GM21576 (cell line): ENCODE results near the gene CERS2.

ENCODE experiments used
- ATAC-seq: cut with Tn5 transposase; IDR thresholded peaks from one replicate; pipeline ENCODE4 v1.9.1; 2021; ENCODE audit warnings: mild to moderate bottlenecking, moderate library complexity; ENCODE audit not compliant: unreplicated experiment

CERS2 gene

DNA sequence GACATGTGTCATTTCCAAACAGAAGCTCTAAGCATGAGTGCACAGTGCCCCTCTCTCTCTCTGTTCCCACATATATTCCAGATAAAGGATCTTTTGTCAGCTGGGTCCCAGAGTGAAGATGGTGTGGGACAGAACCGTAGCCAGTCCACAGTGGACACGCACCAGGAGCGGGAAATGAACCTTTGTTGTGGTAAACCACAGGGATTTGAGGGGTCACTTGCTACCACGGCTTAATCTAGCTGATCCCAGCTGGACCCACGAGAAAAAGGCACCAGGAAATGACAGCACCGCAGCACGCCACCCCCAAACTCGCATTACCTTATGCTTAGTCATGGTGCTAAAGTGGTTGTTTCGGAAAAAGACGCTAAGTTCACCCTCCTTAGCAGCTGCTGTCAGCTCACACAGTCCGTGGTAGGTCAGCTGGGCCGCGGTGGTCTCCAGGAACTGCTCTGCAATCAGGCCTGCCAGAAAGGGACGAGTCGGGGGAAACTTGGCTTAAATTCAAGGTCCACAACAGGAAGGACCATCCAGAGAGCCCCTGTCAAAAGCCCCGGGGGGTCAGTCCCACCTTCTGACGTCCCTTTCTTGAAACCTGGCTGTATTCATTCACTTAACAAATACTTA, 24.5 kb upstream of the CERS2 start:
- ATAC-seq, result no peak

DNA sequence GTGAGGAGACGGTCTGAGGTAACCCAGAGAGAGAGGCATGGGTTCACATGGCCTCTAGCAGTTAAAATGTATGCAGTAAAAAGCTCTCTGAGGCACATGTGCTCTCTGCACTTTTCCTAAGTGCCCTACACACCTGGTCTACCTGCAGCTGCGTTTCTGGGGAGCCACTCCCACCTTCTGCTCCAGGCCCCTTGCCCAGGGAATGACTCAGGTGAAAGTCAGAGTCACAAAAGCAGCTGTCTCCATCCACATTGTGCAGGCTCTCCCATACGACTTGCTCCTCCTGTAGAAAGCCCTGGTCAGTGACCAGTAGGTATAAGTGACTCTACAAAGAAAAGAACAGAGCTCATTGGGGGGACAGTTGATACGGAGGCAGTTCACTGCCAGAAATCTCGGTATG, 23.3 kb upstream of the CERS2 start:
- ATAC-seq, result no peak

DNA sequence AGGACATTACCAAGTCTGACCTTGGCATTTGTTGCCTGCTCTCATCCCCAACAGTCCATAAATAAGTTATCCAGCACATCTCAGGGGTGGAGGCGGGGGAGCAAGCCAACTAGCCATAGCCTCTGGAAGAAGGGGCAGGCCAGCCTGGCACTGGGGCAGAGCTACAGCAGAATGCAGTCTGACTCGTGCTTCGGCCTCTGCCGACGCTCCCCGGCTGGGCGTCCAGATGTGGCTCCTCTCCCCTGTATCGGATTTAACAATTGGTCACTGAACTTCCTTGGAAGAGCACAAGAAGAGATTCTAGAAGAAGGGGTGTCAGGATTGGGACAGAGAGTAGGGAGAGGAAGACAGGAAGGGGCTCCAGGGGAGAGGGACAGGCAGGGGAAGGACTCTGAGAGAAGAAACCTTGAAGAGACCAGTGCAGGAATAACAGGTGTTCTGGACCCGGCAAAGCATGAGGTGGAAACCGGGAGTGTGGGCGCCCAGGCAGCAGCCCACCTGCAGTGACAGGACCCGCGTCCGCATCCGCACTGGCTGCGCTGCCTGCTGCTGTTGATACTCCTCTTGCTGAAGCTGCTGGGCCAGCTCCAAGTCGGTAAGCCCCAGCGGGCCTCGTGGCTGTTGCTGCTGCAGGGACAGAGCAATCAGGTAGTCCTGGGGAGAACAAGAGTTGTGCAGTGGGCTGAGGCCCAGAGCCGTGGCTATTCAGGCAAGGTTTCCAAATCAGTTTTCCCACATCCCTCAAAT, 22.7 kb upstream of the CERS2 start:
- ATAC-seq, result no peak

DNA sequence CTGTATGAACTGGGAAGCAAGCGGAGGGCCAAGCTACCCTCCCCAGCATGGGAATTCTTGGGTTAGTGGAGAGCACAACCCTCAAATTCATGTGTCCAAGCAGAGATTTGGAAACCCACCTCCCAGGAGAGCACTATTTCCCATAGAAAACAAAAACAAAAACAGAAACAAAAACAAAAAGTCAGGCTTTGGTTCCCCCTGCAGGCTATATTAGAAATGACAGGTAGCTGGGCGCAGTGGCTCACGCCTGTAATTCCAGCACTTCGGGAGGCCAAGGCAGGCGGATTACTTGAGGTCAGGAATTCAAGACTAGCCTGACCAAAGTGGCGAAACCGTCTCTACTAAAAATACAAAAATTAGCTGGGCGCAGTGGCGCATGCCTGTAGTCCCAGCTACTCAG, 21.3 kb upstream of the CERS2 start:
- no peak for ATAC-seq

- no peak for ATAC-seq
These were observed 20.8 kb upstream of the CERS2 start for GRCh38 chr1:150995460-150995859.

DNA sequence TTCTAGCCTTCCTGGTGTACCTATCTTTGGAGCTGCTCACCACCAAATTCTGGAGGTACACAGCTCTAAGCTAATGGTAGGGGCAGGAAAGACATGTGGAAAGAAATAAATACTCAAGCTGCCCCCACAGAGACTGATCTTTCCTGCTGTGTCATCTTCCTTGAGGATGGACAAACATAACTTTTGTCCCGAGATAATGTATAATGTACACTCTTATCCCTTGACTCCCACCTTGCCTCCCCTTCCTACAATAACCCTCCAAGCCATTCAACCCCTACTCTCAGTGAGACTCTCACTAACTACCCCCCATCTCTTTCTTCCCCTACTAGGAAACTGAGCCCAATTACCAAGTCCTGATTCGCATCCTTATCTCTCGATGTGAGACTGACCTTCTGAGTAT, 19.6 kb upstream of the CERS2 start:
- no peak for ATAC-seq

DNA sequence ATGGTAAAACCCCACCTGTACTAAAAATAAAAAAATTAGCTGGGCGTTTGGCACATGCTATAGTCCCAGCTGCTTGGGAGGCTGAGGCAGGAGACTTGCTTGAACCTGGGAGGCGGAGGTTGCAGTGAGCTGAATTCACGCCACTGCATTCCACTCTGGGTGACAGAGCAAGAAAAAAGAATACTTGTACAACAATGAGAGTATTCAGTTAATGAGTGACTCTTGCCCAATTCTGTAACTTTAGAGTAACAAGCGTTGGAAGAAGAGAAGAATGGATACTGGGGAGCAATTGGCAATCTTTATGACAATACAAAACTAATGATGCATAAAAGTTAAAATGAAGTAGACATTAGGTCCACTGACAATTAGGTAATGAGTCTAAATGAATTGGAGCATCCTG, 18.0 kb upstream of the CERS2 start:
- no peak for ATAC-seq

- ATAC-seq, result no peak
These were observed 13.3 kb upstream of the CERS2 start for GRCh38 chr1:150987924-150988323.

- no peak for ATAC-seq
These were observed 10.7 kb upstream of the CERS2 start for GRCh38 chr1:150985179-150985825.

DNA sequence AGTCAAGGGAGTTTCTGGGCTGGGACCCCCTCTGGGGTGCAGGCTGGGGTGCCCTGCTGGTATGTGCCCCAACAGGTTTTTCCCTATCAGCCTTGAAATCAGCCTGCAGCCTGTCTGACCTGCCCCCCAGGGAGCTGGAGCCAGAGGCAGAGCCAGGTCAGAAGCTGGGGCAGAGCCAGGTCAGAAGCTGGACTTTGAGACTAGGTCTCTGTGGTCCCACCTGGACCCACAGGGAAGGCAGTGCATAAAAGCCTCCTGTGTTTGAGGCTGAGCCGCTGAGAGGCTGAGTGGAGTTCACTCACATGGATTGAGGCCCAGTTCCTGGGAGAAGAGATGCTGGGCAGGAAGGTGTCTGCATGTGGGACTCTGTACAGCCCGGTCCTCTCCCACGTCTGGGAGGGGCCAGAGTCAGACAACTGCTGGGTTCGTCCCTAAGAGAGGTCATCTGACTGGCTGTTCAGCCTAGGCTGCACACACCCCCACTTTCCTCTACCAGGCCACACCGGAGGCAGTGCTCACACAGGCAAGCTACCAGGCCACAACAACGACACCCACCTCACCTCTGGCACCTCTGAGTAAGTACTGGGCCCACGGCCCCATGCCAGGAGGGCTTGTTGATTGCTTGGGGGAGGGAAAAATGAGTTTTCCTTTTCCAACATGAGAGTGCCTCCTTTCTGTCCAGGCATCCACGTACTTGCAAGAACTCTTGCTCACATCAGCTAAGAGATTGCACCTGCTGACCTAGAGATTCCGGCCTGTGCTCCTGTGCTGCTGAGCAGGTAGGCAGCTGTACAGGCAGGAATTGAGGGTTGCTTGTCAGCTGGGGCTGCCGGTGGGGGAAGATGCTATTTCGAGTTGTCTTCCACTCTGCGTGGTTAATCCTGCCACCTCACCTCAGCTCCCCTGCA, 7.4 kb upstream of the CERS2 start, which contains the start of gene ANXA9:
Gene ANXA9, plus strand, starts transcription at position 488 of the 908 bp plus-strand sequence. CDS start 814 bp downstream, outside the sequence.
- ATAC-seq, result no peak

DNA sequence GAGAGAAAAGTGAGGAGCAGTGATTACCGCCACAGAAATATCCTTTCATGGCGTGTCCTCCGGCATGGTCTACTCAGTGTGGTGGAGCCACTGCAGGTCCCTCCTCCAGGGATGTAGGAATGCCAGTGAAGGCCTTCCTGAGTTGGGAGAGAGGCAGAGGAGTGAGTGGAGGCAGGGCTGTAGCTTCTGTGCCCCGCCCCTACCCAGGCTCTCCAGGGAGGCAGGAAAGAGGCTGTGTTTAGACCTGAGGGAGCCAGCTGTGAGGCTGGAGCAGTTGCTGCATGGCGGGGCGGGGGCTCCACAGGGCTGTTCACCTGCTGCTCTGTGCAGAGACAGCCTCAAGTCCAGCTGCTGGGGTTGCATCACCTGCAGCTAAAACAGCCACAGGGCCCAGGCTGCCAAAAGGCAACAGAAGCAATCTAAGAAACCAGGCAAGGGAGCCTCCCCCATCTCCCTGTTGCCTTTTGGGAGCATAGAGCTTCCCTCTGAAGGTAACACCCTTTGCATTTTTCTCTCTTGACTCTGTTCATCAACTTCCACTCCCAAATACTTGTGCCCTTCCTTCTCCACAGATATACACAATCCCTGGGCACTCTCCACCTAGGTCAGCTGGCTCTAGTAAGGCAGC, 6.7 kb upstream of the CERS2 start:
- no peak for ATAC-seq

DNA sequence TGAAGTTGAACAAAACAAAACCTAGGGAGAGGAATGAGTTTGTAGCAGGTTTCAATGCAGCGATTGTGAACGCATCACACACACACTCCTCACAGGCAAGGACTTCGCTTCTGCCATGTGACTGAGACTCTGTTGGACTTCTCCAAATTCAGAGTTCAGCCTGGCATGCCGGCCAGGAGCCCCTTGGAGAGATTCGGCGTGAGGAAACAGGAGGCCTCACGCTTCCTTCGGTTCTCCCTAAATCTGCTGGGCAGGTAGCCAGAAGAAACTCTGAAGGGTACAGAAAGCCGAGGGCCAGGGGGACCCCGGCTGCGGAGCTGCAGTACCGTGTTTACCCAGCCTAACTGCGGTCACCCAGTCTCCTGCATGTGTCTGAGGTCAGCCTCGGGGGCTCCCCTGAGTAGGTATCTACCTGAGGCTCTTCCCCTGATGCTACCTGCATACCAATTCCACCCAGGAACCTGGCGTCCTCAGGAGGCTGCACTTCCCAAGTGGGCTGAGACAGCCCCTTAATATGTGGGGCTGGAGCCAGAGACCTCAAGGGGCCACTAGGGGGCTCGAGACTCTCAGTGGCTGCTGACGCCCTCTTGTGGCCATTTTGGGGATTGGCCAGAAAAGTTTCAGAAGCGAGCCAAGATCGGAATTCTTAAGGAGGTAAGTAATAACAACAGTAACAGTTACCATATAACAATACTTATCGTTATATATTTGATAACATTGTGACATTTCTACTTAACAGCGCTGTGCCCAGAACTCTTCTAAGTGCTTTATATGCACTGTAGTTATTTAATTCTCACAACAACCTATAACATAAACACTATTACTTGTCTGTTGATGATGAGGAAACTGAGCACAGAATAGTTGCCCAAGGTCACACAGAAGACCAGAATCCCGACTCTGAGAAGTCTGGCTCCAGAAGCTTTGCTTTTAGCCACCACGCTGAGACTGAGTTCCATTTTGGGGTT, 4.7 kb upstream of the CERS2 start:
- ATAC-seq, result peak; percentile 50

- no peak for ATAC-seq
These were observed 2.5 kb upstream of the CERS2 start for GRCh38 chr1:150976879-150977694.

DNA sequence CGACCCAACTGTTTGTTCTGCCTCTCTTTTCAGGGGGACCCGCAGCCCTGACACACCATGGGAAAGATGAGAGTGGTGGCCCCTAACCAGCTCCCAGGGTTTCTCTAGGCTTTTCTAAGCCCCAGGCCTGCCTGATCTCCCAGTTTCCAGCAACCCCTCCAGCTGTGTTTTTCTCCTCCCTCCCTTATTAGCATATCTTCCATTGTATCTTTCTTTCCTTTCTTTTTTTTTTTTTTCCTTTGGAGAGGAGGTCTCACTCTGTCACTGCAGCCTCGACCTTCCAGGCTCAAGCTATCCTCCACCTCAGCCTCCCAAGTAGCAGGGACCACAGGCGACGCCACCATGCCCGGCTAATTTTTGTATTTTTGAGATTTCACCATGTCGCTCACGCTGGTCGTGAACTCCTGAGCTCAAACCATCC, 1.8 kb upstream of the CERS2 start:
- no peak for ATAC-seq

DNA sequence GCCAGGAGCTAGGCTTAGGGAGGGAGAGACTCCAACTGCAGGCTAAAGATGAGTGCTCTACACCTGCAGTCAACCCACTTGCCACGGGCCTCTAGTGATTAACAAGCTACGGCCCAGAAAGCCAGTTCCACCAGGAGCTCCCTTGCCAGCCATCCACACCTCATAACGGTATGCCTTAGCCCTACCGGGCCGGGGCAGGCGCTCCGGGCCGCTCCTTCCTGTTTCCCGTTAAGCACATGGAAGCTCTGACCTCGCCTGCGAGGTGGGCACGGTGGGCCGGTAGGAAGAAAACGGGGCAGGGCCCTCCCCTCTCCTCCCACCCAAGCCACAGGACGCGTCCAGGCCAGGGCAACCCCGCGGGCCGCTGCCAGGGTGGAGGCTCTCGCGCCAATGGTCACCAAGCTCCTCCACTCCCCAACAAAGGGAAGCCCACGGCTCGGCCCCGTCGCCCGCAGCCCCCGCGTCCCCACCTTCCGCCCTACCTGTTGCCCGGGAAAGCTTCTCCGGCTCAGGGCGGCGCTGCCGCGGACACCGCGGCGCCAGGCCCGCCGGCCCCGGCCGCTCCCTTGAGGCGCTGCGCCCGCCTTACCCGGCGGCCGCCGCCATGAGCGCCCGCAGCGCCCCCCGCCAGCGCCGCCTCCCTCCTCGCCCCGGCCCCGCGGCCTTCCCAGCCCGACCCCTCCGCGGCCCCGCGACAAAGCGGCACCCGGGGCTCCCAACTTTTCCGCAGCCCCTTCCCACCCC, 627 bp downstream of the CERS2 start:
- peak; percentile 34 for ATAC-seq

DNA sequence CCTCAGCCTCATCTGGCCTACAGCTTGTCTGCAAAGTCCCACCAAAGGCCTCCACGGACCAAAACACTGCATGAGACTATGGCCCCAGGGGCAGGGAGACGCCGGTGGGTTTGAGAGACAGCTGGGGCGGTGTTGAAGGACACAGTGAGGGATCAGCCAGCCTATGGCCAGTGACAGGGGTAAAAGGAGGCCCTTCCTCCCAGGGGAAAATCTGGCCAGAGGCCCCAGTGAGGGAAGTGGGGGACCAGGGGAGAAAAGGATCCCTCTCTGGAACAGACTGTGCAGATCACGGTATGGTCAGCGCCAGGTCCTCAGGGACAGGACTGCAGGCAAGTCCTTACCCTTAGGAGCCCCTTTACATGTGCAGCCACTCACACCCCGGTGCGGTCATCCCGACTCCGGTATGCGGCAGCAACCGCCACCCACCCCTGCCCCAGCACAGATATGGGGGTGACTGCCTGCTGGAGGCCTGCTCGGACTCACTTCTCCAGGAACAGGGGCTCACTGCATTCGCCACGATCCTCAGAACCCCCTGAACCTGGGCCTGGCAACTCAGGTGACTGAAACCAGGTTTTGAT, 1.3 kb downstream of the CERS2 start:
- ATAC-seq, result no peak

DNA sequence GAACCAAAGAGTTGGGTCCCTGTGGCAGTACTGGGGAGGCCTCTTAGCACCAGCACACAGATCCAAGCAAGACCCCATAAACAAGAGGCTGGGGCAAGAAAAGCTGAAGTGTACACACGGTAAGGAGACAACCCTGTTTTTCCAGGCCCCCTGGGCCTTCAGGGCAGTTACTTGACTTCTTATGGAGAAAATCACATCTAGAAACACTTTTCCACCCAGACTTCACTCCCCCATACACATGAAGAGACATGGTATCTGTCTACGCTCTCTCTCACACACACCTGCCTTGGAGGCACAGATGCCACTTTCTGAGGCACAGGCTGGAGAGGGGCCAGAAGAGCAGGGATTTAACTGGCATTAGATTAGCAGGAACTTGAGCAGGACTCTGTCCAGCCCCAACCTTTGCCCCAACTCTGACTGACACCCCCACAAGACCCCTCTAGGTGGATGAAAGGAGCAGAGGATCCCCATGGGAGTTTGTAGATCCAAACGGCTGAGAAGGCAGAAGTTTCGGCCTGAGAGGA, 2.2 kb downstream of the CERS2 start:
- no peak for ATAC-seq
